ENCODE measurements around the gene NAE1.

DNA sequence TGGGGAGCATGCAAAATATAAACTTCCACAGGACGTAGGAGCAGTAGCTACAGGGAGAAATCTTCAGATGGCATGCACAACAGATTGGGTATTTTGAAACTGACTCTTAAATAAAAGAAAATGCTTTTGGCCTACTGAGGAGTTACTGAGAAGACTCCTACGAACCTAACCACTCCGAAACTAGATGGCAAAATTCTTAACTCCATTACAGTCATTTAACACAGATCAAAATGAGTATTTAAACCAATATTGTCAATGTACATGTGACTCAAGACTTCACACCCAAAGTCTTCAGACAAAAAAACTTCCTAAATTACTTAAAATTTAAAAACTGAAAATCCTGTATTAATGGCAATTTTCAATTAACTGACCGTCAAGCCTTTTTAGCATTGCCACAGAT, 21.0 kb downstream of the NAE1 start:
- TF ChIP-seq CTCF (IDR thresholded peaks at IDR 0.05) (no peak), EHMT2 (IDR thresholded peaks at IDR 0.05; ENCODE audit: low read depth) (no peak), RCOR1 (IDR thresholded peaks at IDR 0.05; ENCODE audit: low read depth, low read length) (no peak), MAX (IDR thresholded peaks at IDR 0.05) (no peak), EP300 (IDR thresholded peaks at IDR 0.05) (no peak)
